ENCODE measurements around the gene TMEM132C.

Gene TMEM132C

DNA sequence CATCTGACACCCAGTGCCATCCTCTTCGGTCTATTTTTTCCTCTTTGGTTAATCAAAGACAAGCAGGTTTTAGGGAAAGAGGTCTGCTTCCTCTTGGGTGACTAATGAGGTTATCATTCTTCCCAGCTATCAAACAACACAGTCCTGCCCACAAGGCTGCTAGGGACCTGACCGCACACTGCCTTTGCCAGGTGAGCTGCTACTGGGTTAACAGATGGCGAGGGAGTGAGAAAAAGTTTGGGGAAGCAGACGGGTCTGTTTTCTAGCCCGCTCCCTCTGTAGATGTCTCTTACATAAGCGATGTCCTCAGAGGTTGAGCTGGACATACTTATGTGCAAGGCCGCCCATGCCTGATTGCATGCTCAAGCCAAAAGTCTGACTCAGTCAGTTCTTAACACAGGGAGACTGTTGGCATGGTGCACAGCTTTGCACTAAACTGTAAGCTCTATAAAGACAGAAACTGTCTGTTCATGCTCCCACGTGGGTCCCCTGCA, 462.7 kb downstream of the TMEM132C start:
- DNase-seq = no peak

DNA sequence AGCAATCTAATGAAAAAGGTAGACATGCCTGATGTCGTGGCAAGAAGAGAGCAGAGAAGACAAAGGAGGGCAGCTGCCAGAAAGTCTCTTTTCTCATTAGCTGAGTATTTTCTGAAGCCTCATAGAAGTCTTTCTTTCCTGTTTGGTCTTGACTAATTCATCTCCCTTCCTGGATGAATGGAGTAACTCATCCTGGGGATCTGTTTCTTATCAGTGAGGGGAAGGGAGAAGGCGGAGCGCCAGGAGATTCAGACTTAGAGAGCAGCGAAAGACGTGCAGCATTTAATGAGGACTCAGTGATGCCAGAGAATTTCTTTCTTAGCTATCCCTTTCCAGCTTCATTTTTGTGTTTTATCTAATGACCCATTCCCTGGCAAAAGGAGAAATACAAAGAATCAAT, 467.4 kb downstream of the TMEM132C start:
- DNase-seq = no peak

DNA sequence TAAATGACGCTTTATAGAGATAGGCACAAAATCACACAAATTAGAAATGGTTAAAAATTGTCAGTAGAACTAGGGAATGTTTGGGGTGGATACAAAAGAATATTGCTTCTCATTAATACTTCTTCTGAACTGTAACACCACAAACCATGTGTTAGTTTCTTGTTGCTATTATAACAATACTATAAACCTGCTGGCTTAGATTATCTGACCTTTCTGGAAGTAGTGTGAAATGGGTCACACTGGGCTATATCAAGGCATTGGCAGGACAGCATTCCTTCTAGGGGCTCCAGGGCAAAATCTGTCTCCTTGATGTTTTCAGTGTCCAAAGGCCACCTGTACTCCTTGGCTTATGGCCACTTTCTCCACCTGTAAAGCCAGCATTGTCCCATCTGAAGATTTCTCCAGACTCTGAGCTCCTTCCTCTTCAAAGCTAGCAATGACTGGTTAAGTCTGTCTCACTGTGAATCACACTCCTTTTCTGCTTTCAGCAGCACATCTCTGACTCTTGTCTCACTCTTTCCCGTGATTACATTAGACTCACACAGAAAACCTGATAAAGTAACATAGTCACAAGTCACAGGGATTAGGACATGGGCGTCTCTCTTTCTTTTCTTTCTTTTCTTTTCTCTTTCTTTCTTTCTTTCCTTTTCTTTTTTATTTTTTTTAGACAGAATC, 470.5 kb downstream of the TMEM132C start:
- no peak for DNase-seq

DNA sequence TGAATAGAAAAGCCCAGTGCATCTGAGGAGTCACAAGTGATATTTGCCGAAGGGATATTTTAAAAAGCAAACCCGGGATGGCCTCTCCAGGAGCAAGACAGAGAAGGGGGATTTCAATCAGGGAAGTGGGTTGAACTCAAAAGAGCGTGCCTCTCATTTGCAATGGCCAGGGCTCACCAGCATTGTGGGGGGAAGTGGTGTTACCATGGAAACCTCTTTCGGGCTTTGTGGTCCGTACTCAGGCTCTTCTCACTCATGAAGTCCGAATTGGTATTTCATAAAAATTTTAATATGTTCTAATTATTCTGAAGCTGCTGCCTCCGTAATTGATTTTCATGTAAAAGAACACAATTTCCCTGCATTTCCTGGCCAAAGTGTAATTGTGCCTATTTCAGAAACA, 476.9 kb downstream of the TMEM132C start:
- DNase-seq = no peak

DNA sequence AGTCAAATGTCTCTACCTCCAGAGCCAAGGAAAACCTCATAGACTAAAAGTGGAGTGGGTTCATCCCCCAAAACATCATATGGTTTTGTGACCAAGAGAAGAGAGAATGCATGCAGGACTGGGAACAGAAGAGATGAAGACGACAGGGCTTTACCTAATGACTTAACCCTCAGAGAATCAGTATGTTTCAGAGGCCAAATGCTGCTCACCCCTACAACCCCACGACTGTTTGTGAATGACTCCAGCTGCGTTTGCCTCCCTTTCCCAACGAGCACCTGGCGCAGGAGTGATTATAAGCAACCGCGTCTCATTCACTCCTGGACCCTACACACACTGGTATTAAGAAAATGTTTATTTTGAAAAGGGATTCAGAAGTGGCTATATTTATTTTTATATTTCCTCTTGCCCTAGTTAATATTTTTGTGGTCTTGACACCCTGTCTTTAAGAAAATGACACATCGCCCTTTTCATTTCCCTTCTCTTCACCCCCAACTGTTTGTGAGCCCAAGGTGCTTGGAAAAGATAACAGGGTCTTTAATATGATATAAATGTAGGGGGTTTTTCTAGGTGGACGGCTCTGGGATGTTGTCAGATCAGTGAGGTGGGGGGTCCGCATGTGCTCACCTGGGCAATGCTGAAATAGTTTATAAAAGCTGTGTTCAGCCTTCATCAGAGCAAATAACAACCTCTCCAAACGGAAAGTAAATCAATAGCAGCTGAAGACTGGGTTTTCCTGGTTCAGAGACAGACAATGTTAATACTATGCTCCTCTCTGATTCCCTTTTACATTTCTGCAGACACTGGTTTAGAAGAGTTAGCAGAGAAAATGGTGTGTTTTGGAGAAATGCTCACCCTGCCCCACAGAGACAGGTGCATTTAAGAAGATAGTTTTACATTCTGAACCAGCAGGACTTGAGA, 479.1 kb downstream of the TMEM132C start:
- DNase-seq = no peak

DNA sequence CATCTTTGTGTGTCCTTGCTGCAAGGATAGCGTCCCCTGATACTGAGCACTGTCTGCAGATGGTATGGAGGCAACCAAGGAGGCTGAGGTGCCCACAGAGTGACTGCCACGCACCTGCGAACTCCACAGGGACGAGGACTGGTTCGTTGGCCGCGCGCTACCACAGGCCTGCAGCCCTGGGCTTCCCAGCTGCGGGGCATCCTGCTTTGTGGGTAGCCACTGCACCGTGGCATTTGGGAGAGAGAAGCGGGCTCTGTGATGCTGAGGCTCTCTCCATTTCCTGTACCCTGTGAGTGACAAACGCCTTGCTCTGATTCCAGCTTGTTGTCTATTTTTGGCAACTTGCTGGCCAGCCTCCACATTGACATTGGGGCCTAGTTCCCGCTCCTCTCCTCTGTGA, 480.5 kb downstream of the TMEM132C start:
- DNase-seq = no peak

DNA sequence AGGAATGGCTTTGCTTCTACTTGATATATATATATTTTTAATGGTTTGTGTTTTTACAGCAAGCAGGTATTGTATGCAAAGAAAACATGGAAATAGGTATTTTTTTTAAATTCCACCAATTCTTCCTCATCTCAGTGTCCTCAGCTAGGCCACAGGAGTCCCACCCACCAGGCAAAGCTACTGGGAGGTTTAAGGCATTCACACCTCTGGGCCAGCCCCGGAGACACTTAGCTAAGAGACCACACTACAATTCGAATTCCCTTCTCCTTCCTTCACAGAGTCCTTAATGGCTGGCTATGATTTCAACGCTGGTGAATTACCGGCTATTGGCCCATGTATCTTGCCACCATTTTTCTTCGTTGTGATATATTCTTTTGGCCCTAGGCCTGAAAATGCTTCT, 485.4 kb downstream of the TMEM132C start:
- no peak for DNase-seq

DNA sequence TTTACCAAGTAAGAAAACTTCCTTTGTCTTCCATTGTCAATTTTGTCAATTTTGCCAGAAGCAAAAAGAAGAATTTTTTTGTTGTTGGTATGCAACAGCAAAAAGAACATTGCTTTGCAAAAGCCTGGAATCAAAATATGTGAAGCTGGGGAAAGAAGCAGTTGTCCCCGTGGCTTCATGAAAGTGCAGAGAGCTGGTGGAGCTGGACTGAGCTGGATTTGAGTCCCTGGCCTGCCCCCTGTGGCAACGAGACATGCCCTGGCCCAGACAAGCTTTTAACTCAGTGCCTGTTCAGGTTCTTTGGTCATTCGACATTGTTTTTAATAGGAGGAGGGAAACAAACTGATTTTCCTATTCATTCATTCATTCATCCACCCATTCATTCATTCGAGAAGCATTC, 486.5 kb downstream of the TMEM132C start:
- no peak for DNase-seq

DNA sequence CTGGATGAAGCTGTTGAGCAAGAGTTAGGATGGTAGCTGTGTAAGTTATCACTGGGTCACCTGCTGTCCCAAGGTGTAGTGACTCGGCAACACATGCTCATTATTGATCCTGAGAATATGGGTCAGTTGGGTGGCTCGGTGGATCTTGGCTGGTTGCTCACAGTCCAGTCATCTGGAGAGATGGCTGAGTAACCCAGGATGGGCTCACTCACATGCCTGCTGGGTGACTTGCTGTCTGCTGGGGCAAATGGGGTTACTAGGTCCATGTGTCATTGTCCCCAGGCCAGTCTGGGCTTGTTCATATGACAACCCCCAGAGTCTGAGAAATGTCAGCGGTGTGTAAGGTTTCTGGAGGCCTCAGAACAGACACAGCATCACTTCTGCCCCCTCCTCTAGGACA, 487.3 kb downstream of the TMEM132C start:
- no peak for DNase-seq

DNA sequence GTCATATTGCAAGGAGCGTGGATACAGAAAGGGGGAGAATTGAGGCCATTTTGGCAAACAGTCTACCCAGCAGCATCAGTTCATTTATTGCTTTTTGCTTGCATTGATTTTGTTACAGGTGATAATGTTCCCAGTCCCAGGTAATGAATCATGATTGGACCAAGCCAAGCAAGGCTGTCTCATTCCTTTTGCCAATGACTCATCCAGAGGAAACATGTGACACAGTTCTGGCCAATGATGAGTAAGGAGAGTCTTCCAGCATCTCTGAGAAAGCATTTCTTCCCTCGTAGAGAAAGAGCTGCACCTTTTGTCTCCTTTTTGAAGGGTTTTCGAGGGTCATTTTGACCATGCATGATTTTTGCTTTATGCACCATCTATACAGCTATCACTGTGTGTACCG, 488.6 kb downstream of the TMEM132C start:
- no peak for DNase-seq
